Bronchial epithelial cell (primary cell): Measurements from ENCODE around the gene MTHFD1. TPM values are rescaled to one million over a fixed set of nuclear protein-coding genes. Genes with fewer than 3 reads are reported as not detected.
A peak's percentile ranks its signal among the peaks of the same experiment; 100 is the strongest.

Source experiments
- DNase-seq: peaks from one replicate; pipeline ENCODE4 v3.0.0-alpha.2; 2010; ENCODE audit warnings: low read depth
- FAIRE-seq: peaks from 2 replicates; lab custom pipeline; 2011; peaks lifted over from hg19 to GRCh38; lab: Jason Lieb, UNC
- H3K27me3 ChIP-seq: 2 replicates; pipeline ENCODE4 v1.5.1; 2011; ENCODE audit warnings: low read length; ENCODE audit not compliant: control insufficient read depth, insufficient read depth
- H3K36me3 ChIP-seq: 2 replicates; pipeline ENCODE4 v1.5.1; 2011; ENCODE audit warnings: low read length; ENCODE audit not compliant: control insufficient read depth, insufficient read depth
- H3K4me3 ChIP-seq: 2 replicates; pipeline ENCODE4 v1.5.1; 2011; ENCODE audit warnings: mild to moderate bottlenecking, low read depth, low read length, control low read depth
- total RNA-seq: library from RNA; depleted of rRNA; stranded (reverse); fragments of >200 nt; gene quantifications from 2 replicates; pipeline ENCODE4 v1.2.1, GENCODE V29; 2014
- TF ChIP-seq, protein P1 (sequence below): IDR thresholded peaks from 2 replicates; pipeline ENCODE4 v1.5.1; 2011; ENCODE audit warnings: mild to moderate bottlenecking, moderate library complexity, low read length, control low read depth, inconsistent platforms; ENCODE audit not compliant: insufficient read depth, severe bottlenecking

MTHFD1 gene
- total RNA-seq, 1 donor from 2014 or later = 35.5 TPM

DNA sequence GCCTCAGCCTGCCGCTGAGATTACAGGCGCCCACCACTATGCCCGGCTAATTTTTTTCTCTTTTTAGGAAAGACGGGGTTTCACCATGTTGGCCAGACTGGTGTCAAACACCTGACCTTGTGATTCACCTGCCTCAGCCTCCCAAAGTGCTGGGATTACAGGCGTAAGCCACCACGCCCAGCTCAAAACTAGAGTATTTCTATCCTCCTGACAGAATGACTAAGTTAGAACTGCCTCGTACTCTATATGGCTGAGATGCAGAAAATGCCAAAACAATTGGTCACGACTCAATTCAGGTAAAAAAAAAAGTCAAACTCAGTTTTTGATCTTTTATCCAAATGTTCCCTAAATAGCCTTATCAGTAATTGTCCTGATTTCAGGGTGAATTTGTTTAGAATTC lies 88.3 kb downstream of the MTHFD1 start:
- Histone ChIP-seq H3K36me3 (peaks cover 1% of the 10 kb centered on the region), H3K27me3 (no peaks in the 10 kb centered on the region), H3K4me3 (no peak overlapping the region)
- no peak for FAIRE-seq
- DNase-seq = no peak
- TF ChIP-seq, protein P1, sequence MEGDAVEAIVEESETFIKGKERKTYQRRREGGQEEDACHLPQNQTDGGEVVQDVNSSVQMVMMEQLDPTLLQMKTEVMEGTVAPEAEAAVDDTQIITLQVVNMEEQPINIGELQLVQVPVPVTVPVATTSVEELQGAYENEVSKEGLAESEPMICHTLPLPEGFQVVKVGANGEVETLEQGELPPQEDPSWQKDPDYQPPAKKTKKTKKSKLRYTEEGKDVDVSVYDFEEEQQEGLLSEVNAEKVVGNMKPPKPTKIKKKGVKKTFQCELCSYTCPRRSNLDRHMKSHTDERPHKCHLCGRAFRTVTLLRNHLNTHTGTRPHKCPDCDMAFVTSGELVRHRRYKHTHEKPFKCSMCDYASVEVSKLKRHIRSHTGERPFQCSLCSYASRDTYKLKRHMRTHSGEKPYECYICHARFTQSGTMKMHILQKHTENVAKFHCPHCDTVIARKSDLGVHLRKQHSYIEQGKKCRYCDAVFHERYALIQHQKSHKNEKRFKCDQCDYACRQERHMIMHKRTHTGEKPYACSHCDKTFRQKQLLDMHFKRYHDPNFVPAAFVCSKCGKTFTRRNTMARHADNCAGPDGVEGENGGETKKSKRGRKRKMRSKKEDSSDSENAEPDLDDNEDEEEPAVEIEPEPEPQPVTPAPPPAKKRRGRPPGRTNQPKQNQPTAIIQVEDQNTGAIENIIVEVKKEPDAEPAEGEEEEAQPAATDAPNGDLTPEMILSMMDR = no peak

DNA sequence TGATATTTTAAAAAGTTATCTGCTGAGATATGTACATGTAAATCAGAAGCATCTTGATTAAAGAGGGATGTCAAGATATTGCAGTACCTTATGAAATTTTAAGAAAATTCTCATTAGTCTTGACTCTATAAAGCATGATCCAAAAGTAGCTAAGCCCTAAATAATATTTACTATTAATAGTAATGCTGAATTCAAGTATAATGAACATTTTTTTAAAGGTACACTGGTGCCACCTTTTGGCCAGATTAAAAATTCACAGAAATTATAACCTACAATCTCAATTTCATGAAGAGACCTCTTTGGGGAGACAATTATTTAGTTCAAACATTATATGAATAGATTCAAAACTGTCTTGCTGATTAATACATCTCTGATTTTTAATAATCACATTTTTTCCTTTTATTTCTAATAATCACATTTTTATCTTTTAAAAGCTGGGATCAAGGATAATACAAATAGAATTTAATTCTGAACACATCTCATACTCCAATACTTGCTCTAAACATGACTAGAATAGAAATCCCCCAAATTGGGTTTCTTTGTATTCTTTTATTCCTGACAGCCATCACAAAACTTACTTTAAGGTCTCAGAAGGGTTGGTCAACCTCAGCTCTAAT lies 90.6 kb downstream of the MTHFD1 start:
- TF ChIP-seq, protein P1 = no peak
- Histone ChIP-seq H3K4me3 (no peak overlapping the region), H3K36me3 (peaks cover 1% of the 10 kb centered on the region), H3K27me3 (no peaks in the 10 kb centered on the region)
- FAIRE-seq (no peak), DNase-seq (peak; percentile 24)

DNA sequence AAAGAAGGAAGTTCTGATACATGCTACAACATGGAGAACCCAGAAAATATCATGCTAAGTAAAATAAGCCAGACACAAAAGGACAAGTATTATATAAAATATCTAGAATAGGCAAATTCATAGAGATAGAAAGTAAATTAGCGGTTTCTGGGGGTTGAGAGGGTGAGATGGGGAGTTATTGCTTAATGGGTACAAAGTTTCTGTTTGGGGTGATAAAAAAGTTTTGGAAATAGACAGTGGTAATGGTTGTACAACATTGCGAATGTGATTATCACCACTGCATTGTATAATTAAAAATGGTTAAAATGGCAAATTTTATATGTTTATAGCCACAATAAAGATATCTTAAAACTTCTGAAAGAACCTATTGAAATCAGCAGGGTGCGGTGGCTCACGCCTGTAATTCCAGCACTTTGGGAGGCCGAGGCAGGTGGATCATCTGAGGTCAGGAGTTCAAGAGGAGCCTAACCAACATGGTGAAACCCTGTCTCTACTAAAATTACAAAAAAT lies 100.5 kb downstream of the MTHFD1 start:
- Histone ChIP-seq H3K4me3 (no peak overlapping the region), H3K36me3 (peaks cover 10% of the 10 kb centered on the region), H3K27me3 (no peaks in the 10 kb centered on the region)
- DNase-seq (no peak), FAIRE-seq (no peak)
- TF ChIP-seq, protein P1 = no peak

DNA sequence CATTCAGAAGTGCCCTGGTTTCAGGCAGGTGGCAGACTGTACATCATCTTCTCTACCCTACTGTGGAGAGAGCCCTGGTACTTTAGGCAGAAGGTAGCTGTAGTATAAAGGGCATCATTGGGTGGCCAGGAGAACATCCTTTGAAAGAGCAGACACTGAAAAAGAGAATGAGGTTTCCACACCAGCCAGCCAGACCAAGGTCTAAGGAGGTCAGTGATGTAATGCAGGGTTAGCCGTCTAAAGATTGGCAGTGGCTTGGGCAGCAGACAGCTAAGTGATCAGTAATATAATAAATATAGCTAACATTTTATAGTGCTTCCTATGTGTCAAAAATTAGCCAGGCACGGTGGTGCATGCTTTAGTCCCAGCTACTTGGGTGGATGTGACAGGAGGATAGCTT lies 103.5 kb downstream of the MTHFD1 start:
- no peak for FAIRE-seq
- Histone ChIP-seq H3K27me3 (no peaks in the 10 kb centered on the region), H3K36me3 (peaks cover 10% of the 10 kb centered on the region), H3K4me3 (no peak overlapping the region)
- DNase-seq = no peak
- TF ChIP-seq, protein P1 = no peak

DNA sequence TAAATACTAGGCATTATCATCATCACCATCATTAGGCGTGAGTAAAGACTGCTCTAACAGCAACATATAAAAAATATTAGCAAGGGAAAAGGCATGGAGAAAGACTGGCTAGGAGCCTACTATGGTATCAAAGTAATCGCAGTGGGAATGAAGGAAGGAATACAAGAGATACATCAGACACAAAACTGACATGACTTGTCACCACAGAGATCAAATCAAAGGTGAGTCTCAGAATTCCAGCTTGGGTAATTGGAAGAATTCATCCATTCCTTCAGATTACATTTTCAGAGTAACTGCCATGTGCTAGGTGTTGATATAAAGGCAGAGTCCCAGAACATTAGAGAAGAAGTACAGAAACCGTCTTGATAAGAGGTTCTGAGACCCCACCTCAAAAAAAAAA lies 105.3 kb downstream of the MTHFD1 start:
- DNase-seq (no peak), FAIRE-seq (no peak)
- Histone ChIP-seq H3K27me3 (no peaks in the 10 kb centered on the region), H3K4me3 (no peak overlapping the region), H3K36me3 (peaks cover 2% of the 10 kb centered on the region)
- TF ChIP-seq, protein P1 = no peak

DNA sequence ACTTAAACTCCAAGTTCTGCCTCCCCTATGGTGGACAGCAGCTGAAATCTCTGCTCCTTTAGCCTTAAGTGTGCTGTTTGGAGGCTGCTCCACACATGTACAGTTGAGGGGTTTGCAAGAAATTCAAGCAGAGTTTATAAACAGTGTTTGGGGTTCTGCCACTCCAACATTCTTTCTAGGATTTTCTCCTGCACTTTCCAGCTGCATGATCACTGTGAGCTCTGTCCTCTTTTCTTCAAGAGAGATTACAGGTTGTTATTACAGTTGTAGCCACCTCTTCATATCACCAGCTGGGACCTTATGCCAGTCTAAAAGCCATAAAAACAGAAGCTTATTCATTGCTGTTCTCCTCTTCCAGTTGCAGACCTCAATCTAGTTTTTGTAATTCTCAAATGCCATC lies 107.1 kb downstream of the MTHFD1 start:
- peaks cover under 1% of the 10 kb centered on the region for H3K36me3 ChIP-seq
- FAIRE-seq (no peak), DNase-seq (no peak)
- TF ChIP-seq, protein P1 = no peak
- no peak overlapping the region for H3K4me3 ChIP-seq
- H3K27me3 ChIP-seq = no peaks in the 10 kb centered on the region
